Measurements from ENCODE around the gene TFCP2L1.

Gene TFCP2L1

GRCh38 chr2:121197369-121198091 lies 87.5 kb downstream of the TFCP2L1 start:
- no peak for DNase-seq (ENCODE audit: low read depth in 2 of 2)

DNA sequence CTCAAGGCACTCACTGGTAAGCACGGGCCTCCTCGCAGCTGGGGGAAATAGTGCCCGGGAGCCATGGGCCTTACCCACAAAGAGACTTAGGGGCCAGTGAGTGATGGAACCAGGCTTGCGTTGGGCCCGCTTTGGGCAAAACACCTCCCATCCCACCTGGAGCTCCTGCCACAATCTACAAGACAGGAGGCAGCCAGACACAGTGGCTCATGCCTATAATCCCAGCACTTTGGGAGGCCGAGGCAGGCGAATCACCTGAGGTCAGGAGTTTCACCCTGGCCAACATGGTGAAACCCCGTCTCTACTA lies 88.2 kb downstream of the TFCP2L1 start:
- DNase-seq (ENCODE audit: low read depth in 2 of 2): no peak

DNA sequence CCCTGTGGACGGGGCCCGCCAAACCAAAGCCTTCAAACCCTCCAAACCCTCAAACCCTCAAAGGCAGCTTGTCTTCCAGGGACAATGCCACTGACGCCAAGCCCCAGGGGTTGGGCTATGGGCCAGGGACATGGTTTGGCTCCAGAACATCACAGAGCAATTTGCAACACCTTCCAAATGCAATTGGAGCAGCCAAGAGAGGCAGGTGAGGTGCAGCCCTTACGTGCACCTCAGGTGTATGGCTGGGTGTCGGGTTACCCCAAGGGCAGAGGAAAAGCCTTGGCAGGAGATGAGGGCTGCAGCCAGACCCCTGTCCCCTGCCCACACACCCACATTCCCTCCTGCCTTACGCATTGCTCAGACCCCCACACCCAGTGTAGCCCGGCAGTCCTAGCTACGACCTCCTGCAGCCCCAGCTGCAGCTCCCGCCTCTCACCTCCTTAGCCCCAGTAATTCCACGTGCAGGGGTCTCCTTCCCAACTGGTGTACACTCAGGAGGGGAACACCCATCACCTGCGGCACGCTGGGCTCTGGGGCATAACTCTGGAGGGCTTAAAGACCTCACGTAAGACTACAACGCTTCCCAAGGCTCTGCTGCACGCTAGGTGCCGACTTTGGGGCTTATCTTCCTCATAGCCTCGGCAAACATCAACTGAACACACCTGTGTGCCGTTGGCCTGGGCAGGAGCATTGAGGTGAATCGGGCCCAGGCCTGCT lies 88.7 kb downstream of the TFCP2L1 start:
- DNase-seq (ENCODE audit: low read depth in 2 of 2): no peak

DNA sequence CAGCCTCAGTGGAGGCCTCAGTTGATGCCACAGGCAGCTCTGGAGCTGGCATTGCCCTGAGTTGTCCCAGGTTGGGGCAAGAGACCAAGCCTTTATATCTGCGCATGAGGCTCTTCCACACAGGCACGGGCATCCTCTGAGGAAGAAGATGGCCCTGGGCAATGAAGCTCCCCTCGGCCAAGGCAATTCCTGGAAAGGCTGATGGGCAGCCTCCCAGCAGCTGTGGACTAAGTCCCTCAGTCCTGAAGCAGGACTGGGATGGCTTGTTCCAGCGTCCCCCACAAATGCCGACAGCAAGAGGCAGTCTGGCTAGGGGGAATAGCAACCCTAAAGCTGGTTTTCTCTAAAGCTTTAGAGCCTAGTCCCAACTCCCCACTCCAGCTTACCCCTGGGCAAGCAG lies 90.0 kb downstream of the TFCP2L1 start:
- DNase-seq (ENCODE audit: low read depth in 2 of 2): no peak

GRCh38 chr2:121194626-121195025 lies 90.4 kb downstream of the TFCP2L1 start:
- no peak for DNase-seq (ENCODE audit: low read depth in 2 of 2)

DNA sequence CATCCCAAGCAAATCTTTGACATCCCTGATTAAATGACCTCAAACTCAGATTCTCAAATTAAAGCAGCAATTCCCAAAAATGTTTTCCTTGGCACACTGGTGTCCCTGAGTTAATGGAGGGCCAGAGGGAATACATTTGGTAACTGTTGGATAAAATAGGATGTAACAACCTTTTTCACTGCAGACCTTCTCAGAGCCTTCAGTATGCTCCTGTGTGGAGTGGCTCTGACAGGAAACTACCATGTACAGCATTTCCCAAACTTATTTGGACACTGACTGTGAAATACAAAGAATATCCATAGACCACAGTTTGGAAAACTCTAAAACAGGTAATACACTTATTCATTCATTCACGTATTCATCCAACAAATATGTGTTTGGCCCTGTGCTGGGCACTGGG lies 91.8 kb downstream of the TFCP2L1 start:
- no peak for DNase-seq (ENCODE audit: low read depth in 2 of 2)

- DNase-seq (ENCODE audit: low read depth in 2 of 2): no peak
Observed at GRCh38 chr2:121192576-121192975, 92.4 kb downstream of the TFCP2L1 start.

DNA sequence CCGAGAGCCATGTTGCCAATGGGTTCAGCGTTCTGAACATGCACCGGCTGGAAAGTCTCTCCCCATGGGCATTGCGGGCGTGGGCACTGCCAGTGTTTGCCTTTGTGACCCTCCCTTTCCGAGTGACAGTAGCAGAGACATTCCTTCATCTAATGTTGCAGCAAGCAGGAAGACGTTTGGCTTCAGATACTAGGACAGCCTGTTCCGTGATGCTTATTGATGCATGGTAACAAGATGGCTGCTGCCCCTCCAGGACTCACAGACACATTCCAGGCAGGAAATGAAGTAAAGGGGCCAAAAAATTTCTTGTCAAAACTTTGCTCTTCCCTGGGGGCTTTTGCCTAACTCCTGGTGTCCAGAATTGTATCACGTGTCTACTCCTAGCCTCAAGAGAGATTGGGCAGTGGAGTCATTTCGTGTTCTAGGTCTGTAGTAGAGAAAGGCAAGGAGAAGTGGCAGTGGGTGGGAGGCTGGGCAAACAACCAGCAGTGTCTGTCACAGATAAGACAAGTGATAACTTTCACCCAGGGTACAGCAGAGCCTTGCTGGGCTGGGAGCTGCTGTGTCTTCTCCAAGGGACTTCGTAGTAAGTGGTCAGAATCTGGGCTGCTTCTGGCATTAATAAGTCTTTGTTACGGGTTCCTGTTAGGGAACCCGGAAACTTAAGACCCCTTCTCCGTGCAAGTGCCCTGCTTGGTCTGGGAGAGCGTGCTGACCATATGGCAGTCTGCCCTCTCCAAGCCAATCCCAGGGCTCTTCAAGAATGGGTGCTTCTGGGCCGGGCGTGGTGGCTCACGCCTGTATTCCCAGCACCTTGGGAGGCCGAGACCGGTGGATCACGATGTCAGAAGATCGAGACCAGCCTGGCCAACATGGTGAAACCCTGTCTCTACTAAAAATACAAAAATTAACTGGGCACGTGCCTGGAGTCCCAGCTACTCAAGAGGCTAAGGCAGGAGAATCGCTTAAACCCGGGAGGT lies 93.5 kb downstream of the TFCP2L1 start:
- DNase-seq (ENCODE audit: low read depth in 2 of 2): no peak

DNA sequence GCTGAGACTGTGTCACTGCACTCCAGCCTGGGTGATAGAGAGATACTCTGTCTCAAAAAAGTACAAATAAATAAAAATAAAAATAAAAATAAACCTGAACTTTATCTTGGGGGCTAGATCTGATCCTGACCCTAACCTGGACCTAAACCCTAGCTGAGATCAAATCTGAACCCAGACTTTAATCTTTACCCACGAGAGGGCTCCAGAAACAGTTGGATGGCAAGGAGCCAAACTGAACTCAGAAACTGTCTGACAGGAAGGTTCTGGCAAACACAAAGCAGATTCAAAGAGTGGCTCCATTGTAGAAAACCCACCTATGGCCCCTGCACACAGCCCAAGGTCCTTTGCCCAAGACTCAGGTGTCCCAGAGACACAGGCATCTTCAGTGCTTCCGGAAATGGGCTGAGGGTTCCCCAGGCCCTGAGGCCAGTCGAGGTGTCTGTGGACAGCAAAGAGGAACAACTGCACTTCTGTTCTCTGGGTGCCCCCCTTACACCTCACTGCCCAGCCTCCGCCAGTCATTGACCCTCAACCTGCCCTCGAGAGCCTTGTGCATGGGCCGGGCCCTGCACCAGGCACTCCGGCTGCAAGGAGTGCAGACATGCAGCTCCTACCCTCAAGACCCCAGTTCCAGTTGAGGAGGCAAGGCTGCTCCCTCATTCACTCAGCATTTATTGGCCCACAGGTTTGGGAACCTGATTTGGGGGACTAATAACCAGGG lies 95.2 kb downstream of the TFCP2L1 start:
- no peak for DNase-seq (ENCODE audit: low read depth in 2 of 2)

GRCh38 chr2:121189011-121189410 lies 96.0 kb downstream of the TFCP2L1 start:
- no peak for DNase-seq (ENCODE audit: low read depth in 2 of 2)

DNA sequence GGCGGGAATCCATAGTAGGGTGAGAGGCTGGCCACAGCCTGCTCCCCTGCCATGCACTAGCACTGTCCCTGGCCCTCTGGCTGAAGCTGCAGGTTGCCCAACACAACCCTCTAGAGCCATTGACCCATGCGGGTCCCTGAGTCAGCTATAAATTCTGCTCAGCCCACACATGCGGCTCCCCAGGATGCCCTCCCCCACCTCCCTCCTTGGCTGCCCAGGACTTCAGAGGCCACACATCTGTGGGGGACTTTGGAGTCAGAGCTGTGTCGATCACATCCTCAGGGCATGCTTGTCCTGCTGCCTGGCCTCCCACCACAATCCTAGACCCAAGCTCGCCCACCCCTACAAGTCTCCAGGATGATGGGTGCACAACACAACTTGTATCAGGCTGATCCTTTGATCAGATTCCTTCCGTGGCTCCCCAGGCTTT lies 97.0 kb downstream of the TFCP2L1 start:
- no peak for DNase-seq (ENCODE audit: low read depth in 2 of 2)

DNA sequence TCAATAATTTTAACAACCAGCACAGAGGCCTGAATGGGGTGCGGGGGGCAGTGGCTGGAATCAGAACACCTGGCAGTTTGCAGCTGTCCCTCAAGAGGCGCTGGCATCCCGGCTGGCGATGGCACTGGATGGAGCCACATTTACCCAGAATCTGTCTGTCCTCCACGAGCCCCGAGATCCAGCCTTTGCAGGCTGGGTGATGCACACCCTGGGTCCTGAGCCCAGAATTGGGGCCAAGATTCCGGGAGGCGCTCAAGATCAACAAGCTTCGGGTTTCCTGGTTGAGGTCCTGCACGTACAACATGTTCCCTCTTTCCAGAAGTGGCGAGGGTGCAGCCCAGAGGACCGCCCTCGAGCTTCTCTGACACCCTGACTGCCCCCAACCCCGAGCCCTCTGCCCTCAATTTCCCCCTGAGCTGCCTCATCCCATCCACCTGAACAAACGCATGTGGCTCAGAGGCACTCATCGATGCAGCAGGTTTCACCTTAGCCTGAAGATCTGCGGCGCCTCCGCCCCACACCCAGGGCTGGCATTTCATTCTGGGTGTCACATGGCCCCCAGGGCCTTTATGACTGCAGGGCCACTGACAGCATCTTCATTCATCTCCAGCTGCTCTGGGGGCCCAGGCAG lies 97.5 kb downstream of the TFCP2L1 start:
- DNase-seq (ENCODE audit: low read depth in 2 of 2): no peak

- DNase-seq (ENCODE audit: low read depth in 2 of 2): no peak
Observed at GRCh38 chr2:121186261-121186660, 98.7 kb downstream of the TFCP2L1 start.

DNA sequence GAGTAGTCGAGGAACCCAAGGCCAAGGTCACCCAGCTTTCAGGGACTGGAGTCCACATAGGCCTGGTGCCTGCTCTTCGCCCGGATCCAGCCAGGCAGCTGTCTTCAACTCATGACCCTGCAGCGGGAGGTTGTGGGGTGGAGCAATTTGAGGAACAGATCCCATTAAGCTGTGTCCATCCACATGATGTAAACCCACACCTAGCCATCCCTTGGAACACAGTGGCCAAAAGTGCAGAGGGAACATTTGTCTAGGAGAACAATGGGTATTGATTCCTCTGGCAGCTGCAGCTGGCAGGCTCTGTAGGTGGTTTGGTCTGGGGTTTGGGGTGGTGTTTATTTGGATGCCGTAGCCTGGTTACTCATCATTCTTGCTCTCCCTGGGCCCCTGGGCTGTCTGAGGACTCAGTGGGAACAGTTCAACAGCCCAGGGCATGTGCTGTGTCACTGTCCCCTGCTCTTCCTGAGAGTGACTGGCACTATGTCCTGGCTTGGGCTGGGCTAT lies 99.4 kb downstream of the TFCP2L1 start:
- DNase-seq (ENCODE audit: low read depth in 2 of 2): no peak

GRCh38 chr2:121185111-121185510 lies 99.9 kb downstream of the TFCP2L1 start:
- DNase-seq (ENCODE audit: low read depth in 2 of 2): no peak

DNA sequence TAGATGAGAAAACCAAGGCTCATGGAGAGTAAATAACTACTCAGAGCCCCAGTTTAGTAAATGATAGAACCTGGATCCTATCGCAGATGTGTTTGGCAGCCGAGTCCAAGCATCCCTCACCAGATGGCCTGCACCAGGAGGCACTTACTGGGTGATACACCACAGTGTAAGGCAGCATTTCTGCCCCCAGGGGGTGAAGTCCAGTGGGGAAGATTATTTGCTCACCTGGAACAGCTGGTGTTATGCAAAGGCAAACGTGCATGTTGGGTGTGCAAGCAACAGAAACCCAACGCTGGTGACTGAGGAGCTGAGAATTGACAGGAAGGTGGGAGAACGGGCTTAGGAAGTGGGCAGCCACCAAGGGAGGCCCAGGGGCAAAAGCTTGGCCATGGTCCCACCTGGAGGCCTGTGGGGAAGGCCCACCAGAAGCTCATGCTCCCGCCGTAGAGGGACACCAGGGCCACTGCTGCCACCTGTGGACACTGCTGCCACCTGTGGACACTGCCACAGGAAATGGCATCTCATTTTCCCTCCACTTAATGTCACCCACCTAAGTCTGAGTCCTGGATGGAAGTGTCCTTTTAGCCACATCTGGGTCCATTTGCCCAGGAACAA lies 100.6 kb downstream of the TFCP2L1 start:
- DNase-seq (ENCODE audit: low read depth in 2 of 2): no peak

DNA sequence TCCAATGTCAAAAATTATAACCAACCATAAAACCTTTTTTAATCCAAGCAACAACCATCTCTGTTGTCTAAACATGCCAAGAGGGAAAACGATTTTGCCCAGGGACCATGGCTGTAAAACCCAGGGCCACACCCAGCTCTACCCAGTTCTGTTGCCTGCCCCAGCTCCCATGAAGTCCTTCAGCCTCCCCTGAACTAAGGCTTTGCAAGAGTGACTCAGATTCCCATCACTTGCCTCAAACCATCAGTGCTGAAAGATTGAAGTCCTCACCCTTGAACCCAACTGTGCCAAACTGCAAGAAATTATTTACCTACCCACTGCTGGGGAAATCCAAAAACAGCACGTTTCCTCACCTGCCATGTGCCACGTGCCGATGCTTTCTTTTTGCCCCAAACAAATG lies 102.5 kb downstream of the TFCP2L1 start:
- DNase-seq (ENCODE audit: low read depth in 2 of 2): no peak

- no peak for DNase-seq (ENCODE audit: low read depth in 2 of 2)
Observed at GRCh38 chr2:121179467-121179866, 105.5 kb downstream of the TFCP2L1 start.

DNA sequence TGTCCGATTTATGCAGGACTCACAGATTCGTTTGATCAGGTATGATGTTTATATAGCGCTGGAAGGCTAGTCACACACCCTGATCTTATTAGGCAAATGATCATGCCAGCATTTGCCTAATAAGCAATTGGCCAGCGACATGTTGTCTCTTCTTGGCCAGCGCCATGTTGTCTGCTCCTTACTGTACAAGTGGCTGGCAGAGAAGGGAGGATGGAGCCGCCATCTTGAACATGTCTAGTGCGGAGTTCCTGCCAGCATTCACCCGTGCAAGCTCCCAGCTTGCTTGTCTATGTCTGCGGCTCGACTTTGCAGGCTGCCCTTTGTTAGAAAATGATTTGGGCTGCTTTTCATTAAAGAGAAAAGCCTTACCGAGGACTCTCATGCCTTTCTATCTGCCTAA lies 106.3 kb downstream of the TFCP2L1 start:
- no peak for DNase-seq (ENCODE audit: low read depth in 2 of 2)

GRCh38 chr2:121177896-121178295 lies 107.1 kb downstream of the TFCP2L1 start:
- DNase-seq (ENCODE audit: low read depth in 2 of 2): no peak

- no peak for DNase-seq (ENCODE audit: low read depth in 2 of 2)
Observed at GRCh38 chr2:121175326-121175725, 109.7 kb downstream of the TFCP2L1 start.

Measured in fibroblast of skin of left quadriceps (primary cell).